Neutrophil (primary cell): ENCODE data around the gene SEPHS2.

ENCODE experiments used
- H3K27ac ChIP-seq: fragments of 200-600 bp; sonication (generic); 2 replicates; pipeline ENCODE4 v1.5.1; 2016; ENCODE audit warnings: mild to moderate bottlenecking, moderate library complexity
- H3K27me3 ChIP-seq: fragments of 200-600 bp; sonication (generic); 2 replicates; pipeline ENCODE4 v1.6.0; 2016; ENCODE audit warnings: mild to moderate bottlenecking
- H3K36me3 ChIP-seq: fragments of 200-600 bp; sonication (generic); 2 replicates; pipeline ENCODE4 v1.5.1; 2017
- H3K4me1 ChIP-seq, 2 experiments: fragments of 200-600 bp in 1 of 2; sonication (generic) in 1 of 2; 1 replicate in 1 of 2; 2 replicates in 1 of 2; pipeline versions ENCODE4 v1.5.1 to v1.6.1; 2013 to 2016; ENCODE audit warnings: low read depth in 1 of 2, low read length in 1 of 2, mild to moderate bottlenecking in 1 of 2, moderate library complexity in 1 of 2; ENCODE audit not compliant: control insufficient read depth in 1 of 2, insufficient read depth in 1 of 2
- H3K4me3 ChIP-seq, 2 experiments: fragments of 200-600 bp in 1 of 2; sonication (generic) in 1 of 2; 1 replicate in 1 of 2; 2 replicates in 1 of 2; pipeline ENCODE4 v1.5.1; 2013 to 2016; ENCODE audit warnings: low read depth in 1 of 2, low read length in 1 of 2, mild to moderate bottlenecking in 1 of 2, moderate library complexity in 1 of 2
- H3K9me3 ChIP-seq: fragments of 200-600 bp; sonication (generic); 2 replicates; pipeline ENCODE4 v1.5.1; 2016
- TF ChIP-seq, protein P1 (sequence below): fragments of 200-600 bp; sonication (generic); IDR thresholded peaks from 2 replicates; pipeline ENCODE4 v1.5.1; 2016; ENCODE audit warnings: antibody characterized with exemption

The SEPHS2 gene

DNA sequence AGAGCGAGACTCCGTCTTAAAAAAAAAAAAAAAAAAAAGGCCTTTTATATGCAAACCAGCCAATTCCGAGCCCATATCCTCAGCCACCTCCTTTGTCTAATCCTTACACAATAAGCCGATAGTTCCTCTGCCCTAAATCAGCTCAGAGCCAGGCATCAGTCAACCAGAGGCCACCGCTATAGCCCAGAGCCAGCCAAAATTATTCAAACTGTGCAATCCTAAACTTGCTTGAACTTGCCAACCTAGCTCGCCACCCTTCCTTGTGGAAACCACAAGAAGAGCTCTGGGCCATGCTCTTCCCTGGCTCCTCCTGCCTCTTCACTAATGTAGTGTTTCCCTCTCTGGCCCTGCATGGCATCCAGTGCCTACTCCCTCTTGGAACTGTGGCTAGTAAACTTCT lies 44.5 kb upstream of the SEPHS2 start:
- Histone ChIP-seq H3K36me3 (peaks cover 100% of the 10 kb centered on the region), H3K27me3 (no peaks in the 10 kb centered on the region), H3K9me3 (no peaks in the 10 kb centered on the region), H3K4me1 (no peaks in the 10 kb centered on the region), H3K4me3 (no peak overlapping the region), H3K27ac (peak overlapping the region; percentile 20)
- TF ChIP-seq, protein P1, sequence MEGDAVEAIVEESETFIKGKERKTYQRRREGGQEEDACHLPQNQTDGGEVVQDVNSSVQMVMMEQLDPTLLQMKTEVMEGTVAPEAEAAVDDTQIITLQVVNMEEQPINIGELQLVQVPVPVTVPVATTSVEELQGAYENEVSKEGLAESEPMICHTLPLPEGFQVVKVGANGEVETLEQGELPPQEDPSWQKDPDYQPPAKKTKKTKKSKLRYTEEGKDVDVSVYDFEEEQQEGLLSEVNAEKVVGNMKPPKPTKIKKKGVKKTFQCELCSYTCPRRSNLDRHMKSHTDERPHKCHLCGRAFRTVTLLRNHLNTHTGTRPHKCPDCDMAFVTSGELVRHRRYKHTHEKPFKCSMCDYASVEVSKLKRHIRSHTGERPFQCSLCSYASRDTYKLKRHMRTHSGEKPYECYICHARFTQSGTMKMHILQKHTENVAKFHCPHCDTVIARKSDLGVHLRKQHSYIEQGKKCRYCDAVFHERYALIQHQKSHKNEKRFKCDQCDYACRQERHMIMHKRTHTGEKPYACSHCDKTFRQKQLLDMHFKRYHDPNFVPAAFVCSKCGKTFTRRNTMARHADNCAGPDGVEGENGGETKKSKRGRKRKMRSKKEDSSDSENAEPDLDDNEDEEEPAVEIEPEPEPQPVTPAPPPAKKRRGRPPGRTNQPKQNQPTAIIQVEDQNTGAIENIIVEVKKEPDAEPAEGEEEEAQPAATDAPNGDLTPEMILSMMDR = no peak

DNA sequence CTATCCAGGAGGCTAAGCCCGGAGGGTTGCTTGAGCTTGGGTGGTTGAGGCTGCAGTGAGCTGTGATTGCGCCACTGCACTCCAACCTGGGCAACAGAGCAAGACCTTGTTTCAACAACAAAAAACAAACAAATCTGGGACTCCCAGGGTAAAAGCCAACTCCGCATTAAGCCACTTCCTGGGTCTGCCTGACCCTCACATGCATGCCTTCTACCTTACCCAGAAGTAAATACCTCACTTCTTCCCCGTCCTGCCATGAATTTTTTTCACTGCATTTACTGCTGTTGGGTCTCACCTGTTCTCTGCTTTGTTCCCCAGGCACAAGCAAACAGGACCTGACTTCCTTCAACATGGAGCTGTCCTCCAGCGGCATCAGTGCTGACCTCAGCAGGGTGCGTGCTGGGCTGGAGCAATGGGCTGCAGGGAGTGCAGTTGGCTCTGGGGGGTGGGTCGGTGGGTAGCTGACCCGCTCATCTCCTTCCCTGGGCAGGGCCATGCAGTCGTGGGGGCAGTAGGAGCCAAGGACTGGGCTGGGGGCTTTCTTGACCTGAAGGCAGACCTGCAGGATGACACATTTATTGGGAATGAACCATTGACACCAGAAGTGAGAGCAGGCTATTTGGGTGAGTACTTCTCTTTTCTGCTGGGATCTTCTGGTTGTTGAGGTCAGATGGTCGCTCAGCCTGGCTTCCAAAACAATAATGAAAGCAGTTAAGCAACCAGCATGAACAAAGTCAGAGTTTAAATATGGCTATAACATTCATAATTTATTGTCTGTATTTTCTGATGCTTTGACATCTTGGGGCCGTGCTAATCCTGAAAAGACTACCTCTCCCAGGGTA lies 43.3 kb upstream of the SEPHS2 start:
- Histone ChIP-seq H3K4me3 (no peak overlapping the region), H3K27ac (no peak overlapping the region), H3K27me3 (no peaks in the 10 kb centered on the region), H3K4me1 (no peaks in the 10 kb centered on the region), H3K9me3 (no peaks in the 10 kb centered on the region), H3K36me3 (peaks cover 100% of the 10 kb centered on the region)
- TF ChIP-seq, protein P1 = no peak

- Histone ChIP-seq H3K4me3 (no peak overlapping the region), H3K36me3 (peaks cover 100% of the 10 kb centered on the region), H3K27me3 (no peaks in the 10 kb centered on the region), H3K4me1 (no peaks in the 10 kb centered on the region), H3K27ac (no peak overlapping the region), H3K9me3 (no peaks in the 10 kb centered on the region)
- TF ChIP-seq, protein P1 = no peak
These were observed 40.3 kb upstream of the SEPHS2 start for GRCh38 chr16:30485818-30486436.

DNA sequence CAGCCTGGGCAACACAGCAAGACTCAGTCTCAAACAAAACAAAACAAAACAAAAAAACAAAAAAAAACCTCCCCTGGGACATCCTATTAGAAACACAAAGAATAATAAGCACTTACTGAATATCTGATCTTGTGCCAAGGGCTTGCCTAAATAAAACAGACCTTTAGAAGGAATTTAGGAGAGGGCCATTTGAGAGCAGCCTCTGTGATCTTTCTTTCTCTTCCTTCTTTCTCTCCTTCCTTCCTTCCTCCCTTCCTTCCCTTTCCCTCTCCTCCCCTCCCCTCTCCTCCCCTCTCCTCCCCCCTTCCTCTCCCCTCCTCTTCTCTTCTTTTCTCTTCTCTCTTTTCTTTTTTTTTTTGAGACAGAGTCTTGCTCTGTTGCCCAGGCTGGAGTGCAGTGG lies 39.2 kb upstream of the SEPHS2 start:
- Histone ChIP-seq H3K27me3 (no peaks in the 10 kb centered on the region), H3K4me1 (no peaks in the 10 kb centered on the region), H3K9me3 (no peaks in the 10 kb centered on the region), H3K4me3 (no peak overlapping the region), H3K27ac (no peak overlapping the region), H3K36me3 (peaks cover 100% of the 10 kb centered on the region)
- TF ChIP-seq, protein P1 = no peak

DNA sequence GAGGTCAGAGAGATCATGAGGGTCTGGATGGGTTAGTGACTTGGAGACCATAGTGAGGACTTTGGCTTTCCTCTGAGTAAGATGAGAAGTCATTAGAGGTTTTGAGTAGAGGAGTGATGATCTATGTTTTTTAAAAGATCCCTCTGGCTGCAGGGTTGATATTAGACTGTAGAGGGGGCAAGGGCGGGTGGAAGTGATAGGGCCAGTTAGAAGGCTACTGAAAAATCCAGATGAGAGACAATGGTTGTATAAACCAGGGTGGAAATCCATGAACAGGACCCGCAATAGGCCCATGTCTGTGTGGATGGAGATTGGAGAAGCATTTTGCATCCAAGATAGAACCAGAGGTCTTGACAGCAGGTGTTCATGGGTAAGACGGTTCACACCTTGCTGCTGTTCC lies 36.7 kb upstream of the SEPHS2 start:
- H3K4me1 ChIP-seq = no peaks in the 10 kb centered on the region
- H3K27me3 ChIP-seq = no peaks in the 10 kb centered on the region
- H3K4me3 ChIP-seq = no peak overlapping the region
- peaks cover 95% of the 10 kb centered on the region for H3K36me3 ChIP-seq
- no peak overlapping the region for H3K27ac ChIP-seq
- TF ChIP-seq, protein P1 = no peak
- H3K9me3 ChIP-seq = no peaks in the 10 kb centered on the region
